H1 (cell line): ENCODE data around the gene FGF2. TPM values are rescaled to one million over a fixed set of nuclear protein-coding genes. Genes with fewer than 3 reads are reported as not detected.

Source experiments
- CTCF ChIA-PET: fragments of 300-600 bp; sonication (Branson Sonifier 250); formaldehyde crosslinking; loops from one replicate; lab custom pipeline; 2021; ENCODE audit not compliant: partially characterized antibody; lab: Charles Lee
- POLR2A ChIA-PET: fragments of 300-600 bp; sonication (Branson Sonifier 250); formaldehyde crosslinking; loops from one replicate; lab custom pipeline; 2021; ENCODE audit warnings: inconsistent platforms; ENCODE audit not compliant: partially characterized antibody; lab: Charles Lee
- DNase-seq, 2 experiments: peaks; one replicate each; pipeline versions ENCODE4 v3.0.0 to v3.0.0-alpha.2; 2010 to 2022; ENCODE audit warnings: low spot score in 2 of 2, low read depth in 1 of 2, mixed read lengths in 1 of 2
- FAIRE-seq: peaks from 2 replicates; lab custom pipeline; 2011; peaks lifted over from hg19 to GRCh38; lab: Jason Lieb, UNC
- H2AFZ ChIP-seq: 2 replicates; pipeline ENCODE4 v1.8.1; 2012; ENCODE audit warnings: low read length, inconsistent platforms
- H2AK5ac ChIP-seq: 2 replicates; pipeline ENCODE4 v1.6.1; 2013; ENCODE audit warnings: low read depth, low read length
- H2BK120ac ChIP-seq: replicated peaks from 2 replicates; pipeline ENCODE3; 2013; ENCODE audit warnings: low read depth, low read length, inconsistent platforms
- H2BK12ac ChIP-seq: 2 replicates; pipeline ENCODE4 v1.6.1; 2013; ENCODE audit warnings: low read depth, low read length
- H2BK15ac ChIP-seq: 2 replicates; pipeline ENCODE4 v1.6.1; 2013; ENCODE audit warnings: low read length
- H2BK20ac ChIP-seq: 2 replicates; pipeline ENCODE4 v1.6.1; 2013; ENCODE audit warnings: low read length
- H2BK5ac ChIP-seq: 2 replicates; pipeline ENCODE4 v1.6.1; 2013; ENCODE audit warnings: low read depth, low read length
- H3K14ac ChIP-seq: 2 replicates; pipeline ENCODE4 v1.6.1; 2013; ENCODE audit warnings: inconsistent platforms; ENCODE audit not compliant: insufficient read length
- H3K18ac ChIP-seq: 2 replicates; pipeline ENCODE4 v1.6.1; 2013; ENCODE audit warnings: low read length; ENCODE audit errors: extremely low read depth
- H3K23ac ChIP-seq: 2 replicates; pipeline ENCODE4 v1.6.1; 2013; ENCODE audit warnings: inconsistent platforms; ENCODE audit not compliant: insufficient read length
- H3K23me2 ChIP-seq: 2 replicates; pipeline ENCODE4 v1.6.1; 2013; ENCODE audit warnings: low read depth, low read length
- H3K27ac ChIP-seq: 2 replicates; pipeline ENCODE4 v1.6.1; 2011; ENCODE audit warnings: low read depth, low read length, inconsistent platforms
- H3K27me3 ChIP-seq, 4 experiments: replicated peaks in 1 of 4; 1 replicate in 1 of 4; 2 replicates in 3 of 4; pipeline versions ENCODE4 v1.6.1 to v1.8.1; 2011 to 2013; ENCODE audit warnings: low read length in 3 of 4, mild to moderate bottlenecking in 3 of 4, inconsistent platforms in 2 of 4, mixed read lengths in 2 of 4, moderate library complexity in 1 of 4; ENCODE audit not compliant: control insufficient read depth in 3 of 4, insufficient read depth in 3 of 4; ENCODE audit errors: extremely low read depth in 1 of 4
- H3K36me3 ChIP-seq, 4 experiments: 2 replicates each; pipeline versions ENCODE4 v1.6.1 to v1.8.1; 2011 to 2013; ENCODE audit warnings: mild to moderate bottlenecking in 4 of 4, low read length in 3 of 4, moderate library complexity in 2 of 4, control low read depth in 1 of 4, inconsistent platforms in 1 of 4; ENCODE audit not compliant: insufficient read depth in 4 of 4, control insufficient read depth in 2 of 4
- H3K4ac ChIP-seq: replicated peaks from 2 replicates; pipeline ENCODE3; 2013; ENCODE audit warnings: low read length, low read depth, mixed read lengths, inconsistent platforms; ENCODE audit not compliant: insufficient read length
- H3K4me1 ChIP-seq, 4 experiments: replicated peaks in 1 of 4; 1 replicate in 1 of 4; 2 replicates in 3 of 4; pipeline versions ENCODE4 v1.6.1 to v1.8.1; 2011 to 2013; ENCODE audit warnings: low read length in 3 of 4, inconsistent platforms in 2 of 4, mixed read lengths in 1 of 4; ENCODE audit not compliant: insufficient read depth in 4 of 4, control insufficient read depth in 3 of 4
- H3K4me2 ChIP-seq, 2 experiments: 2 replicates each; pipeline versions ENCODE4 v1.6.1 to v1.8.1; 2011 to 2013; ENCODE audit warnings: low read depth in 2 of 2, low read length in 2 of 2, control low read depth in 1 of 2, inconsistent platforms in 1 of 2, mild to moderate bottlenecking in 1 of 2; ENCODE audit not compliant: insufficient read depth in 1 of 2
- H3K4me3 ChIP-seq, 4 experiments: fragments of 200-600, 300-600 bp in 1 of 4; sonication (generic), shearing (Covaris generic), sonication (Bioruptor Twin) in 1 of 4; 2 replicates each; pipeline versions ENCODE4 v1.5.1 to v1.8.1; 2011 to 2016; ENCODE audit warnings: low read length in 4 of 4, low read depth in 3 of 4, control low read depth in 2 of 4, inconsistent platforms in 2 of 4, mild to moderate bottlenecking in 2 of 4, mixed read lengths in 1 of 4, moderate library complexity in 1 of 4; ENCODE audit not compliant: insufficient read depth in 2 of 4; ENCODE audit errors: extremely low read depth in 1 of 4
- H3K56ac ChIP-seq: replicated peaks from 2 replicates; pipeline ENCODE3; 2013; ENCODE audit warnings: low read depth, mild to moderate bottlenecking, mixed read lengths, low read length, inconsistent platforms; ENCODE audit not compliant: insufficient read length
- H3K79me1 ChIP-seq: 2 replicates; pipeline ENCODE4 v1.6.1; 2013; ENCODE audit warnings: low read depth, low read length, control low read depth
- H3K79me2 ChIP-seq, 2 experiments: 2 replicates each; pipeline versions ENCODE4 v1.6.1 to v1.8.1; 2012 to 2013; ENCODE audit warnings: low read length in 2 of 2, mild to moderate bottlenecking in 2 of 2, inconsistent platforms in 1 of 2; ENCODE audit not compliant: insufficient read depth in 2 of 2, control insufficient read depth in 1 of 2
- H3K9ac ChIP-seq, 4 experiments: replicated peaks in 1 of 4; 1 replicate in 1 of 4; 2 replicates in 3 of 4; pipeline versions ENCODE4 v1.6.1 to v1.8.1; 2011 to 2013; ENCODE audit warnings: low read depth in 3 of 4, low read length in 3 of 4, control low read depth in 2 of 4, mild to moderate bottlenecking in 2 of 4, moderate library complexity in 2 of 4, inconsistent platforms in 1 of 4; ENCODE audit errors: extremely low read depth in 1 of 4
- H3K9me3 ChIP-seq, 2 experiments: 2 replicates each; pipeline versions ENCODE4 v1.6.1 to v1.8.1; 2012 to 2013; ENCODE audit warnings: mild to moderate bottlenecking in 2 of 2, moderate library complexity in 2 of 2, control low read depth in 1 of 2, inconsistent platforms in 1 of 2, low read depth in 1 of 2, low read length in 1 of 2, mixed read lengths in 1 of 2; ENCODE audit not compliant: insufficient read depth in 2 of 2
- H4K20me1 ChIP-seq, 2 experiments: replicated peaks in 1 of 2; 2 replicates each; pipeline versions ENCODE3 to v1.8.1; 2011 to 2013; ENCODE audit warnings: inconsistent platforms in 2 of 2, low read length in 2 of 2, mild to moderate bottlenecking in 1 of 2; ENCODE audit not compliant: insufficient read depth in 2 of 2, control insufficient read depth in 1 of 2
- H4K5ac ChIP-seq: 2 replicates; pipeline ENCODE4 v1.6.1; 2013; ENCODE audit warnings: low read length, low read depth, mixed read lengths, inconsistent platforms; ENCODE audit not compliant: insufficient read length
- H4K8ac ChIP-seq: 2 replicates; pipeline ENCODE4 v1.8.0; 2013; ENCODE audit warnings: mild to moderate bottlenecking, moderate library complexity, low read length, inconsistent platforms; ENCODE audit not compliant: insufficient read depth; ENCODE audit errors: extremely low read depth
- H4K91ac ChIP-seq: replicated peaks from 2 replicates; pipeline ENCODE3; 2013; ENCODE audit warnings: low read length, mixed read lengths, inconsistent platforms; ENCODE audit not compliant: insufficient read length
- CEBPB ChIP-seq: IDR thresholded peaks from 2 replicates; pipeline ENCODE4 v1.6.1; 2012; ENCODE audit warnings: low read depth, low read length
- CHD1 ChIP-seq: IDR thresholded peaks from 2 replicates; pipeline ENCODE4 v1.6.1; 2012; ENCODE audit warnings: low read depth, low read length, improper control_type of control experiment
- EP300 ChIP-seq, 2 experiments: IDR thresholded peaks; 1 replicate in 1 of 2; 2 replicates in 1 of 2; pipeline ENCODE4 v1.6.1; 2011 to 2012; ENCODE audit warnings: low read depth in 2 of 2, low read length in 2 of 2, mild to moderate bottlenecking in 2 of 2, borderline replicate concordance in 1 of 2, inconsistent platforms in 1 of 2, moderate library complexity in 1 of 2
- KDM4A ChIP-seq: IDR thresholded peaks from one replicate; pipeline ENCODE4 v1.7.1; 2012; ENCODE audit warnings: low read depth, mild to moderate bottlenecking, moderate library complexity, low read length, inconsistent platforms; ENCODE audit not compliant: severe bottlenecking
- KDM5A ChIP-seq: fragments of 200-600 bp; IDR thresholded peaks from 2 replicates; pipeline ENCODE4 v1.7.1; 2012; ENCODE audit warnings: mild to moderate bottlenecking, low read length, inconsistent platforms, mixed read lengths
- NRF1 ChIP-seq: IDR thresholded peaks from 2 replicates; pipeline ENCODE4 v1.6.1; 2011; ENCODE audit warnings: mild to moderate bottlenecking, low read depth, low read length, improper control_type of control experiment
- PHF8 ChIP-seq: fragments of 200-600 bp; sonication (generic); conservative IDR thresholded peaks from 2 replicates; pipeline ENCODE4 v1.7.1; 2012; ENCODE audit warnings: low read depth, mild to moderate bottlenecking, inconsistent platforms, low read length, moderate library complexity
- POLR2A ChIP-seq, 2 experiments: IDR thresholded peaks; 1 replicate in 1 of 2; 2 replicates in 1 of 2; pipeline ENCODE4 v1.6.1; 2011; ENCODE audit warnings: low read depth in 2 of 2, low read length in 2 of 2, mild to moderate bottlenecking in 2 of 2; ENCODE audit errors: control extremely low read depth in 1 of 2
- RBBP5 ChIP-seq: IDR thresholded peaks from 2 replicates; pipeline ENCODE4 v1.7.1; 2012; ENCODE audit warnings: low read depth, mild to moderate bottlenecking, inconsistent platforms, low read length, moderate library complexity, borderline replicate concordance
- SUZ12 ChIP-seq: fragments of 200-600 bp; sonication (generic); IDR thresholded peaks from 2 replicates; pipeline ENCODE4 v1.6.1; 2012; ENCODE audit warnings: mild to moderate bottlenecking, inconsistent platforms, low read length, moderate library complexity, mixed read lengths
- TEAD4 ChIP-seq: IDR thresholded peaks from 2 replicates; pipeline ENCODE4 v1.6.1; 2012; ENCODE audit warnings: low read depth, low read length, inconsistent platforms, mixed read lengths
- WGBS, 2 experiments: shearing (Covaris generic) in 1 of 2; methylation state at CpG; one replicate each; pipeline versions ENCODE4 v1.1.6 to v1.1.7; 2013 to 2015; ENCODE audit warnings: low lambda C conversion rate in 2 of 2, mixed read lengths in 2 of 2, inconsistent platforms in 1 of 2, low coverage in 1 of 2, missing lambda C conversion rate in 1 of 2; ENCODE audit not compliant: insufficient replicate concordance in 2 of 2, insufficient coverage in 1 of 2, insufficient read length in 1 of 2; ENCODE audit errors: extremely low coverage in 1 of 2, missing lambda C conversion rate in 1 of 2; 5-methylcytosine and 5-hydroxymethylcytosine counted together
- polyA plus RNA-seq, 7 experiments: library from polyadenylated mRNA; depleted of rRNA in 3 of 7; stranded (reverse) in 5 of 7; unstranded in 2 of 7; fragments of >200 nt in 5 of 7; fragments of 200-250 nt in 2 of 7; gene quantifications; 1 replicate in 5 of 7; 2 replicates in 1 of 7; 4 replicates in 1 of 7; pipeline versions ENCODE4 v1.2.1 to v1.2.3, GENCODE V29; 2011 to 2013; ENCODE audit warnings: missing spikeins in 2 of 7, mixed read lengths in 2 of 7
- total RNA-seq: library from RNA; stranded (reverse); fragmentation: NEBNext Ultra II Directional; extraction: Animal tissue kit (Norgen Biotek cat#: 25700); gene quantifications from 2 replicates; pipeline ENCODE4 v1.2.1, GENCODE V29; 2021

FGF2 gene
- total and polyA plus RNA-seq, 2 of the 8 experiments (the other 6 are each of a cell fraction or from before 2014, with no cell fraction given) = 23.4 to 145 TPM

GRCh38 chr4:122921971-122922876 is 95.6 kb downstream of the FGF2 start, which contains the start of gene NUDT6:
NUDT6 (minus strand) TSS chr4:122922597; CDS start chr4:122922572, 25 bp downstream.
- Histone ChIP-seq H2BK120ac (peak within 1 kb of the TSS; percentile 48), H3K79me2 (peaks cover 8 to 40% of the 10 kb centered on the region in 2 experiments; a peak in 3 of 4 replicates), H4K5ac (peak within 1 kb of the TSS; percentile 66), H3K4me2 (peak within 1 kb of the TSS; percentile 64 to 72), H3K9me3 (no peaks in the 10 kb centered on the region), H3K4me1 (peaks cover 0 to 6% (median 2%) of the 10 kb centered on the region in 4 experiments; a peak in 4 of 7 replicates), H3K18ac (peak within 1 kb of the TSS; percentile 88), H2BK20ac (no peak within 1 kb of the TSS), H3K79me1 (peaks cover 6% of the 10 kb centered on the region; the same call in 1 of the 2 replicates), H4K91ac (no peak within 1 kb of the TSS), H3K23me2 (peaks cover 6% of the 10 kb centered on the region), H2BK12ac (peak within 1 kb of the TSS; percentile 10; the same call in 1 of the 2 replicates), H2BK5ac (peak within 1 kb of the TSS; percentile 79), H4K8ac (peak within 1 kb of the TSS; percentile 89; the same call in 1 of the 2 replicates), H3K4me3 (peak within 1 kb of the TSS; percentile 78 to 93 (median 86)), H3K14ac (no peak within 1 kb of the TSS), H4K20me1 (peaks cover 0 to 2% of the 10 kb centered on the region in 2 experiments), H3K27me3 (no peaks in the 10 kb centered on the region), H3K9ac (peak within 1 kb of the TSS; percentile 68 to 97 (median 70)), H3K4ac (no peak within 1 kb of the TSS), H3K27ac (peak within 1 kb of the TSS; percentile 10; the same call in 1 of the 2 replicates), H2AFZ (peak within 1 kb of the TSS; percentile 83), H3K56ac (peak within 1 kb of the TSS; percentile 81), H3K23ac (no peak within 1 kb of the TSS), H2AK5ac (no peak within 1 kb of the TSS), H2BK15ac (no peak within 1 kb of the TSS), H3K36me3 (no peaks in the 10 kb centered on the region; a peak in 1 of 8 replicates)
- CTCF ChIA-PET = interaction anchor here (0.5 to 2.6 kb wide), 10 partner anchors 9 to 1021 kb away, joined by 3 to 19 read pairs (median 4); no protein-coding TSS in a partner anchor
- POLR2A ChIA-PET = interaction anchor here (0.6 to 4.8 kb wide), 12 partner anchors 8 to 312 kb away, joined by 3 to 32 read pairs (median 4); no protein-coding TSS in a partner anchor
- DNase-seq (peak in 1 of 2 experiments; percentile 83), FAIRE-seq (no peak)
- 2% methylated on average over 53 of the region's 63 CpGs; no CpG with 5 or more reads in 1 of the 2 experiments for WGBS, 2 experiments
- no peak for TF ChIP-seq TEAD4
- TF ChIP-seq CEBPB = no peak
- peak; percentile 20 to 54 for TF ChIP-seq POLR2A (IDR thresholded peaks at IDR 0.05; ENCODE audit: control extremely low read depth in 1 of 2, low read depth in 2 of 2, low read length in 2 of 2)
- no peak for TF ChIP-seq EP300 (IDR thresholded peaks at IDR 0.05; ENCODE audit: borderline replicate concordance in 1 of 2, low read depth in 2 of 2, low read length in 2 of 2)
- TF ChIP-seq RBBP5 = peak; percentile 94
- no peak for TF ChIP-seq NRF1
- TF ChIP-seq CHD1 = no peak
- no peak for TF ChIP-seq SUZ12
- TF ChIP-seq PHF8 = no peak; the same call in 1 of the 2 replicates
- peak; percentile 48 for TF ChIP-seq KDM4A
- TF ChIP-seq KDM5A = no peak; the same call in 1 of the 2 replicates
